ENCODE results near the gene TMEM129. TPM values are rescaled to one million over a fixed set of nuclear protein-coding genes. Genes with fewer than 3 reads are reported as not detected.
A peak's percentile ranks its signal among the peaks of the same experiment; 100 is the strongest.

The TMEM129 gene
- total RNA-seq, 2 experiments from 2014 or later, result 19.0 to 19.8 TPM

DNA sequence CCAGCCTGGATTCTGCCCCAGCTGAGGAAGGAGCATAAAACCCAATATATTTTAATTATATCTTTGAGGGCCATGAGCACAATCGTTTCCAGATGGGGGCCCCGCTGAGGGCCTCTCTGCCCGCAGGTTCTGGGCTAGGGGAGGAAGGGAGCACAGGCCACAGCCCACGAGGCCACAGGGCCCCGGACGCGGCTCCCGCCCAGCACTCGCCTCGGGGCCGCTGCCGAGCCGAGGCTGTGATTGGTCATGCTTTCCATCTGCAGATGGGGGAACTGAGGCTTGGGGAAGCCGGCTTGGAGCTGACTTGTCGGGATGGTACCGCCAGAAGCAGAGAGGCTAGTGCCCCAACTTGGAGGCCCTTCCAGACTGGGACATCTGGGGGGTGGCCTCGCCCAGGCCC lies 34.2 kb upstream of the TMEM129 start:
- Mint-ChIP-seq H3K4me1 (ENCODE audit: low read depth) (peaks cover 10% of the 10 kb centered on the region), H3K9me3 (no peaks in the 10 kb centered on the region), H3K36me3 (ENCODE audit: low read depth) (no peaks in the 10 kb centered on the region), H3K27me3 (ENCODE audit: low read depth) (no peaks in the 10 kb centered on the region), H3K27ac (no peak overlapping the region), H3K4me3 (no peak overlapping the region)
- DNase-seq, result no peak
- intact Hi-C loops (cut with micrococcal nuclease), result no loop called here
- CTCF ChIA-PET, result no interaction called here

GRCh38 chr4:1754336-1754735 lies 33.2 kb upstream of the TMEM129 start:
- peaks cover 6% of the 10 kb centered on the region for H3K4me1 Mint-ChIP-seq (ENCODE audit: low read depth)
- H3K27me3 Mint-ChIP-seq (ENCODE audit: low read depth), result no peaks in the 10 kb centered on the region
- H3K27ac Mint-ChIP-seq, result no peak overlapping the region
- no peaks in the 10 kb centered on the region for H3K9me3 Mint-ChIP-seq
- no peak for DNase-seq
- H3K36me3 Mint-ChIP-seq (ENCODE audit: low read depth), result no peaks in the 10 kb centered on the region
- intact Hi-C loops (cut with micrococcal nuclease), result no loop called here
- no peak overlapping the region for H3K4me3 Mint-ChIP-seq
- CTCF ChIA-PET, result no interaction called here

DNA sequence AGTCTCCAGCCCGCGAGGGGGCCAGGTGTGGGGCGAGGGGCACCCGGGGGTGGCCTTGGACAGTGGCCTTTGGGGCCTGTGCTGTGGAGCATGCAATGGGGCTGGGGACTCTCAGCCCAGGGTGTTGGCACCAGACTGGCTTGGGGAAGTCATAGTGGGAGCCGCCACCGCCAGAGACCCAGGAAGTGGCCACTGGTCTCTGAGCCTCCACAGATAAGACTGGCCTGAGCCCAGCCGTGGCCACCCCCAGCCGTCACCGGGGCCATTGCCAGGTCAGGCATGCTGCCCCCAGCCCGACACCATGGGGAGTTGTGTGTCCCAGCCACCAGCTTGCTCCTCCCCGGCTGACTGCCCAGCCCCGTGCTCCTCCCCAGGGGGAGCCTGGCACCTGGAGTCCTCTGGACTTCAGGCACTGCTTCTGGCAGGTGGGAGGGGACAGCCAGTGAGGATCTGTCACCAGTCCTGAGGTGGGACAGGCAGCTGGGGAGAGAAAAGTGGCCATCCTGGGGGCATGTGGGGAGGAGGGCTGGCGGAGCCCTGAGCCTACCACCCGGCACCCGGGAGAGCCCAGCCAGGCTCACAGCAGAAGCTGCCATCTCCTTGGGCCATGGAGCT lies 32.7 kb upstream of the TMEM129 start:
- Mint-ChIP-seq H3K27me3 (ENCODE audit: low read depth) (no peaks in the 10 kb centered on the region), H3K36me3 (ENCODE audit: low read depth) (no peaks in the 10 kb centered on the region), H3K27ac (no peak overlapping the region), H3K4me1 (ENCODE audit: low read depth) (peaks cover 6% of the 10 kb centered on the region), H3K4me3 (no peak overlapping the region), H3K9me3 (no peaks in the 10 kb centered on the region)
- intact Hi-C loops (cut with micrococcal nuclease), result loop anchor here (2.0 kb wide), 1 partner anchor 13 kb away; no protein-coding TSS in a partner anchor
- DNase-seq, result no peak
- CTCF ChIA-PET, result no interaction called here

DNA sequence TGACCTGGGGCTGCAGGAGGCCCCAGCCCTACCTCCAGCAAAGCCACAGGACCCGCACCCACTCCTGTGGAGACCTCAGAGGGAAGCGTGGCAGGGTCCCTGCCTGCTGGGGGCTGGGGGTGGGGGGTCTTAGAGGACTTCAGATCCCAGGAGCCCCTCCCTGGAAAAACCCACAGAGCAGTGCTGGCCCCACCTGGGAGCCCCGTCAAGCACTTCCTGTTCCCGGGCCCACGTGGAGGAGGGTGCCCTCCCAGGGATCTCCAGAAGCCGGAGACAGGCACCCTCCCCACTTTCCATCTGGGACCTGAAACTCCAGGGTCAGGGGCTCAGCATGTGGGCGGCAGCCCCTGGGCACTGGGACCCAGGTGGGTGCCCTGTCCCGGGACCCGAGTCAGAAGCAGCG lies 32.2 kb upstream of the TMEM129 start:
- Mint-ChIP-seq H3K27ac (no peak overlapping the region), H3K9me3 (no peaks in the 10 kb centered on the region), H3K36me3 (ENCODE audit: low read depth) (no peaks in the 10 kb centered on the region), H3K4me3 (no peak overlapping the region), H3K27me3 (ENCODE audit: low read depth) (no peaks in the 10 kb centered on the region), H3K4me1 (ENCODE audit: low read depth) (peaks cover 6% of the 10 kb centered on the region)
- DNase-seq, result no peak
- intact Hi-C loops (cut with micrococcal nuclease), result loop anchor here (2.0 kb wide), 1 partner anchor 14 kb away; no protein-coding TSS in a partner anchor
- CTCF ChIA-PET, result no interaction called here

GRCh38 chr4:1752284-1753041 lies 31.3 kb upstream of the TMEM129 start:
- peaks cover 6% of the 10 kb centered on the region for H3K4me1 Mint-ChIP-seq (ENCODE audit: low read depth)
- H3K9me3 Mint-ChIP-seq, result no peaks in the 10 kb centered on the region
- CTCF ChIA-PET, result interaction anchor here (0.8 to 2.1 kb wide), 5 partner anchors 14 to 148 kb away, joined by 3 to 23 read pairs (median 3); no protein-coding TSS in a partner anchor
- H3K27ac Mint-ChIP-seq, result no peak overlapping the region
- intact Hi-C loops (cut with micrococcal nuclease), result loop anchor here (2.0 kb wide), 1 partner anchor 14 kb away; no protein-coding TSS in a partner anchor
- no peaks in the 10 kb centered on the region for H3K36me3 Mint-ChIP-seq (ENCODE audit: low read depth)
- H3K27me3 Mint-ChIP-seq (ENCODE audit: low read depth), result no peaks in the 10 kb centered on the region
- DNase-seq, result peak; percentile 94
- no peak overlapping the region for H3K4me3 Mint-ChIP-seq

- no peaks in the 10 kb centered on the region for H3K36me3 Mint-ChIP-seq (ENCODE audit: low read depth)
- no peaks in the 10 kb centered on the region for H3K9me3 Mint-ChIP-seq
- no peak overlapping the region for H3K4me3 Mint-ChIP-seq
- CTCF ChIA-PET, result interaction anchor here (0.8 to 2.1 kb wide), 5 partner anchors 14 to 148 kb away, joined by 3 to 23 read pairs (median 3); no protein-coding TSS in a partner anchor
- no peak for DNase-seq
- no peaks in the 10 kb centered on the region for H3K27me3 Mint-ChIP-seq (ENCODE audit: low read depth)
- peaks cover 6% of the 10 kb centered on the region for H3K4me1 Mint-ChIP-seq (ENCODE audit: low read depth)
- H3K27ac Mint-ChIP-seq, result no peak overlapping the region
- intact Hi-C loops (cut with micrococcal nuclease), result loop anchor here (2.0 kb wide), 1 partner anchor 15 kb away; no protein-coding TSS in a partner anchor
Observed at GRCh38 chr4:1751919-1752283, 30.8 kb upstream of the TMEM129 start.

DNA sequence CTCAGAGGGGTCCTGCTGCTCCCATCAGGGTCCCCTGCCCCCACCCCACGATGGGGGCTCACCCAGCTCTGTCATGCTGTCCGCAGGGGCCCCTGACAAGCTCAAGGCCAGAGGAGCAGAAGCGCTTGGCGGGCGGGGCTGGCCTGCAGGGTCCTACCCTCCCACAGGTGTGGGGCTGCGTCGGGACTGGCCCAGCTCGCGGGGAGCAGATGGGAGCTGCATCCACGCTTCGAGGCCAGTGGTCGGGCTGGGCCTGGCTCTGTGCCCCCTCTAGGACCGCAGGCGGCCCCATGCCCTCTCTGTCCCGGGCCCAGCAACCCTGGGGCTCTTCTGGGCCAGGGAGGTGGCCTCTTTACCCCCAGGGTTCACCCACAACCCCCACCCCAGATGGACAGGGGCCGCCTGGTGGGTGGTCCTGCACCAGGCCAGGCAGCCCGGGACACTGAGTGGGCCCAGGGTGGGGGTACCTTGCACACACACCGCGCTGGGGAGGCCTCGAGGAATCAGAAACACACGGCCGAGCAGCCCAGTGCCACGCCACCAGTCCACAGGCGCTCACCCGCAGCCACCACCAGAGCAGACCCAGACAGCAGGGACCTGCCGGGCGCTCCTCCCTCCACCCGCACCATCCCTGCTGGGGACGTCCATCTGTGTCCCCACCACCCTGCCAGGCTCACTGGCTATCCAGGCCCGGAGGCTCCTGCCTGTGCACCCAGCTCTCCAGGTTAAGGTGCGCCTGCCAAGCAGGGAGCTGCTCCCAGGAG lies 30.2 kb upstream of the TMEM129 start:
- no peaks in the 10 kb centered on the region for H3K27me3 Mint-ChIP-seq (ENCODE audit: low read depth)
- no peak overlapping the region for H3K27ac Mint-ChIP-seq
- no peak for DNase-seq
- H3K4me1 Mint-ChIP-seq (ENCODE audit: low read depth), result peaks cover 6% of the 10 kb centered on the region
- intact Hi-C loops (cut with micrococcal nuclease), result no loop called here
- CTCF ChIA-PET, result interaction anchor here (0.8 to 2.1 kb wide), 4 partner anchors 15 to 58 kb away, joined by 3 to 23 read pairs (median 3); no protein-coding TSS in a partner anchor
- no peaks in the 10 kb centered on the region for H3K36me3 Mint-ChIP-seq (ENCODE audit: low read depth)
- no peaks in the 10 kb centered on the region for H3K9me3 Mint-ChIP-seq
- H3K4me3 Mint-ChIP-seq, result no peak overlapping the region

- no peaks in the 10 kb centered on the region for H3K36me3 Mint-ChIP-seq (ENCODE audit: low read depth)
- H3K27ac Mint-ChIP-seq, result no peak overlapping the region
- no peak for DNase-seq
- H3K4me1 Mint-ChIP-seq (ENCODE audit: low read depth), result peaks cover 6% of the 10 kb centered on the region
- H3K4me3 Mint-ChIP-seq, result no peak overlapping the region
- CTCF ChIA-PET, result interaction anchor here (4.1 kb wide), 1 partner anchor 58 kb away, joined by 55 read pairs; no protein-coding TSS in a partner anchor
- no peaks in the 10 kb centered on the region for H3K27me3 Mint-ChIP-seq (ENCODE audit: low read depth)
- intact Hi-C loops (cut with micrococcal nuclease), result no loop called here
- H3K9me3 Mint-ChIP-seq, result no peaks in the 10 kb centered on the region
Observed at GRCh38 chr4:1750381-1751154, 29.4 kb upstream of the TMEM129 start.

GRCh38 chr4:1749826-1750225 lies 28.7 kb upstream of the TMEM129 start:
- Mint-ChIP-seq H3K9me3 (no peaks in the 10 kb centered on the region), H3K4me1 (ENCODE audit: low read depth) (peaks cover 6% of the 10 kb centered on the region), H3K4me3 (no peak overlapping the region), H3K36me3 (ENCODE audit: low read depth) (peaks cover 3% of the 10 kb centered on the region), H3K27ac (no peak overlapping the region), H3K27me3 (ENCODE audit: low read depth) (no peaks in the 10 kb centered on the region)
- no peak for DNase-seq
- CTCF ChIA-PET, result interaction anchor here (4.1 kb wide), 1 partner anchor 59 kb away, joined by 55 read pairs; no protein-coding TSS in a partner anchor
- intact Hi-C loops (cut with micrococcal nuclease), result no loop called here

- DNase-seq, result no peak
- no peaks in the 10 kb centered on the region for H3K9me3 Mint-ChIP-seq
- H3K36me3 Mint-ChIP-seq (ENCODE audit: low read depth), result peaks cover 3% of the 10 kb centered on the region
- H3K27me3 Mint-ChIP-seq (ENCODE audit: low read depth), result no peaks in the 10 kb centered on the region
- no peak overlapping the region for H3K4me3 Mint-ChIP-seq
- no peak overlapping the region for H3K27ac Mint-ChIP-seq
- H3K4me1 Mint-ChIP-seq (ENCODE audit: low read depth), result peaks cover 6% of the 10 kb centered on the region
- intact Hi-C loops (cut with micrococcal nuclease), result no loop called here
- CTCF ChIA-PET, result interaction anchor here (4.1 kb wide), 1 partner anchor 60 kb away, joined by 55 read pairs; no protein-coding TSS in a partner anchor
Observed at GRCh38 chr4:1749370-1749769, 28.2 kb upstream of the TMEM129 start.

DNA sequence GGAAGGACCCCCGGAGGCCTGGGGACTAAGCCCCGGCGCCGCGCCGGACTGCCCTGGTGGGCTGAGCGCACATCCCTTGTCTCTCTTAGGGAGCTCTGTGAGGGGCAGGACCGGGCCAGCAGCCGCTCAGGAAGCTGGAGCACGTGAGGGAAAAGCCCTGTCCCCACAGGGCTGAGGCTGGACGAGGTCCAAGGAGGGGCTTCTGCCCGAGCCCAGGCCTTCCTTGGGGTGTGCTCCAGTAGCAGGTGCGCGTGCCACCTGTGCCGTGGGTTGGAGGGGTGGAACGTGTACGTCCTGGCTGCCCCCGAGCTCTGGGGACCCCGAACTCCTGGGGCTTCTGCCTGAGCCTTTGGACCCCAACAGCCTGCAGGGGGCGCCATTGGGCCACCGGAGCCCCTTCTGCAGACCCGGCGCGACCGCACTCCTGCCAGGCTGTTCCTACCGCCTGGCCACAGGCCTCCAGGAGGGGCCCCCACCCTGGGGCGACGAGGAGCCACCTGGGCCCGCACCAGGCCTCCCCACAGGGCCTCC lies 27.4 kb upstream of the TMEM129 start:
- CTCF ChIA-PET, result interaction anchor here (0.6 to 4.1 kb wide), 22 partner anchors 9 to 151 kb away, joined by 3 to 55 read pairs (median 4); no protein-coding TSS in a partner anchor
- H3K27me3 Mint-ChIP-seq (ENCODE audit: low read depth), result no peaks in the 10 kb centered on the region
- peaks cover 6% of the 10 kb centered on the region for H3K4me1 Mint-ChIP-seq (ENCODE audit: low read depth)
- peaks cover 8% of the 10 kb centered on the region for H3K36me3 Mint-ChIP-seq (ENCODE audit: low read depth)
- DNase-seq, result peak; percentile 89
- no peak overlapping the region for H3K4me3 Mint-ChIP-seq
- intact Hi-C loops (cut with micrococcal nuclease), result loop anchor here (1.0 kb wide), 3 partner anchors 20 to 151 kb away; no protein-coding TSS in a partner anchor
- no peaks in the 10 kb centered on the region for H3K9me3 Mint-ChIP-seq
- H3K27ac Mint-ChIP-seq, result no peak overlapping the region
